GM12875 (cell line): ENCODE measurements around the gene CT45A5.
"Not testable (repeated sequence)": the region's sequence is repeated elsewhere in the genome, so short reads cannot be mapped to it uniquely, and the experiment has no call there.

Source experiments
- H3K4me3 ChIP-seq: one replicate; pipeline ENCODE4 v1.5.1; 2011; ENCODE audit warnings: low read depth, low read length, control low read depth
- CTCF ChIP-seq: IDR thresholded peaks from 2 replicates; pipeline ENCODE4 v1.5.1; 2011; ENCODE audit warnings: low read depth, mild to moderate bottlenecking, control low read depth, inconsistent platforms, low read length, moderate library complexity, borderline replicate concordance; ENCODE audit not compliant: insufficient read depth

Gene CT45A5

GRCh38 chrX:135785403-135785802, at the start of gene CT45A5:
Gene CT45A5 (minus strand): TSS chrX:135785503. CDS start chrX:135781729, 3,774 bp downstream.
- not testable (repeated sequence) for H3K4me3 ChIP-seq

- H3K4me3 ChIP-seq, result not testable (repeated sequence)
Observed at GRCh38 chrX:135819912-135820311, 34.6 kb upstream of the CT45A5 start, which contains the start of gene CT45A2. Gene CT45A2 (minus strand): TSS chrX:135820012. CDS start chrX:135816265, 3,747 bp downstream.

DNA sequence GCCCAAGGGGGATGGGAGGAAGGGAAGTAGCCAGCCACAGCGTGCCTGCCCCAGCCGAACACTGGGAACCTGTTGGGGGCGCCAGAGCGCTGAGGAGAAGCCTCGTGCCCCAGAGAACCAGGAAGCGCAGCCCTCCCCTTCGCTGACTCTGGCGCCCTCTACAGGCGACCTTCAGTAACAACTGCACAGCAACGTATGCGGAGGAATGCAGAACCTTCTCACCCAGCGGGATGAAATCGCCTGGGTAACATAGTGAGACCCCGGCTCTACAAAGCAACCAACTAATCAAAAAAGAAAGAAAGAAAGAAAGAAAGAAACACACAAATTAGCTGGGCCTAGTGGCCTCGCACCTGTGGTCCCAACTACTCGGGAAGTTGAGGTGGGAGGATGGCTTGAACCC, 17.4 kb upstream of the CT45A5 start, which contains the start of gene CT45A6:
CT45A6 (minus strand) TSS at position 101 of the 400 bp plus-strand sequence. CDS start 3,794 bp downstream, outside the sequence.
- not testable (repeated sequence) for H3K4me3 ChIP-seq

- H3K4me3 ChIP-seq, result not testable (repeated sequence)
Observed at GRCh38 chrX:135768091-135768490, 17.2 kb downstream of the CT45A5 start, which contains the start of gene CT45A3. Gene CT45A3 (minus strand): TSS chrX:135768191. CDS start chrX:135764444, 3,747 bp downstream.

GRCh38 chrX:135744739-135745138, 40.6 kb downstream of the CT45A5 start:
- H3K4me3 ChIP-seq, result not testable (repeated sequence)

GRCh38 chrX:135741192-135741715, 44.0 kb downstream of the CT45A5 start:
- TF ChIP-seq CTCF, result no peak
- no peak overlapping the region for H3K4me3 ChIP-seq

DNA sequence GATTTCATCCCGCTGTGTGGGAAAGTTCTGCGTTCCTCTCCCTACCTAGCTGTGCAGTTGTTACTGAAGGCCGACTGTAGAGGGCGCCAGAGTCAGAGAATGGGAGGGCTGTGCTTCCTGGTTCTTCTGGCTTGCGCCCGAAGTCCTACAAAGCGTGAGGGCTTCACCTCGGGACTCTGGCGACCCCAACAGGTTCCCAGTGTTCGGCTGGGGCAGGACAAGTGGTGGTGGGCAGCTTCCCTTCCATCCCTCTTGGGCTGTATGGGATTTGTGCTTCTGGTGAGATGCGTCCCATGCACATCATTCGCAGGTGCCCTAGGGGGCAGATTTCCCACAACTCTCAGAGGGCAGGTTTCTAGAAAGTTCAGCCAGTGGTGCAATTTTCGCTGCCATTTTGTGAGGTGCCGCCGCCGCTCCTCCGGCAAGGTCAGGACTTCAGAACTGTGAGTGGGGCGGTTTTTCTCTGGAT, 44.6 kb downstream of the CT45A5 start:
- H3K4me3 ChIP-seq, result no peak overlapping the region
- TF ChIP-seq CTCF, result peak; percentile 75

- H3K4me3 ChIP-seq, result no peak overlapping the region
- no peak for TF ChIP-seq CTCF
Observed at GRCh38 chrX:135737366-135738071, 47.8 kb downstream of the CT45A5 start.

DNA sequence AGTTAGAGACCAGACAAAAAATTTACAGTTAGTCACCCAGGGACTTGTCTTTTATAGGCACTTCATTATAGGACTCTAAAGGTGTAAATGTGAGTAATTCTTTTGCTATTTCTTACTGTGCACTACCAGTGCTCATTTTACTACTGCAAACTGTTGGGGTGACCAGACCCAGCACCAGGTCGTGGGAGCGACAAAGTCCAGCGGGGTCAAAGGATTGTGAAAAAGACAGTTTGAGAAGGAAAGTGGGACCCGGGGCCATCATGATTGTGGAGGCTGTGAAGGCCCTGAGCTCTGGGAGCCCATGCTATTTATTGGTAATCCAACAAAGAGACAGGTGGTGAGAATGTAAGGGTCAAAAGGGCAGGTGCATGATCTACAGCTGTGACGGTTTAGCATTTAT, 50.6 kb downstream of the CT45A5 start:
- H3K4me3 ChIP-seq, result not testable (repeated sequence)
